Spleen (tissue), 7 donors: ENCODE measurements around the gene RAB1A.

Source experiments
- CTCF ChIP-seq, 11 experiments: fragments of 200-600 bp in 7 of 11; fragments of 450-650 bp in 4 of 11; sonication (generic) in 4 of 11; IDR thresholded peaks in 8 of 11; conservative IDR thresholded peaks in 3 of 11; 1 replicate in 7 of 11; 2 replicates in 4 of 11; pipeline versions ENCODE4 v1.4.0 to v1.8.0; 2016 to 2021; ENCODE audit warnings: antibody characterized with exemption in 11 of 11, inconsistent platforms in 4 of 11, mild to moderate bottlenecking in 1 of 11
- POLR2A ChIP-seq, 3 donors: fragments of 450-650 bp; IDR thresholded peaks; one replicate each; pipeline ENCODE4 v1.5.1; 2017; ENCODE audit warnings: antibody characterized with exemption in 3 of 3, mild to moderate bottlenecking in 1 of 3
- POLR2AphosphoS5 ChIP-seq, 3 donors: sonication (generic); formaldehyde crosslinking; IDR thresholded peaks; one replicate each; pipeline ENCODE4 v1.5.1; 2017; ENCODE audit warnings: antibody characterized with exemption in 3 of 3
- donor health status: DM: no; HTN: no; CAD: no; lungs with moderate emphysema.
- donor health status: DM: no; HTN: no; CAD: no.
- donor health status: DM: no; HTN: no; CAD: no.

DNA sequence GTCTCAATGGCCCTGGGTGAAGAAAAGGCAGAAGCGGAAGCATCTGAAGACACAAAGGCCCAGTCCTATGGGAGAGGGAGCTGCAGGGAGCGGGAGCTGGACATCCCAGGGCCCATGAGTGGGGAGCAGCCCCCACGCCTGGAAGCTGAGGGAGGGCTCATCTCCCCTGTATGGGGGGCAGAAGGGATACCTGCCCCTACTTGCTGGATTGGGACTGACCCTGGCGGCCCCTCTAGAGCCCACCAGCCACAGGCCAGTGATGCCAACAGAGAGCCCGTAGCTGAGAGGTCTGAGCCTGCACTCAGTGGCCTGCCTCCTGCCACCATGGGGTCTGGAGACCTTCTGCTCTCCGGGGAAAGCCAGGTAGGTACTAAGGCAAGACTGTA lies 60.5 kb downstream of the RAB1A start:
- TF ChIP-seq CTCF (IDR thresholded peaks at IDR 0.05 in 8 of 11, conservative IDR thresholded peaks at IDR 0.05 in 3 of 11) = no peak
- no peak for TF ChIP-seq POLR2A (IDR thresholded peaks at IDR 0.05)
- TF ChIP-seq POLR2AphosphoS5 (IDR thresholded peaks at IDR 0.05) = peak in 2 of 3 donors; percentile 10 to 63
